SU-DHL-6 (cell line): ENCODE data around the gene ALG5.

Experiments
- H2AFZ ChIP-seq: fragments of 200-600 bp; sonication (generic); 2 replicates; pipeline ENCODE4 v1.6.1; 2014; ENCODE audit warnings: low read depth, mild to moderate bottlenecking, moderate library complexity, mixed read lengths, antibody characterized with exemption, low read length; ENCODE audit not compliant: severe bottlenecking
- H3F3A ChIP-seq: fragments of 200-600 bp; shearing (Covaris generic); 2 replicates; pipeline ENCODE4 v1.6.0; 2016; ENCODE audit warnings: antibody characterized with exemption, mild to moderate bottlenecking; ENCODE audit not compliant: insufficient read depth
- H3K27ac ChIP-seq: fragments of 200-600 bp; sonication (generic); 2 replicates; pipeline ENCODE4 v1.5.1; 2016; ENCODE audit warnings: low read depth, mild to moderate bottlenecking, low read length, moderate library complexity, mixed read lengths
- H3K27me3 ChIP-seq: fragments of 200-600 bp; sonication (generic), shearing (Covaris generic); 2 replicates; pipeline ENCODE4 v1.6.0; 2014; ENCODE audit warnings: mild to moderate bottlenecking, low read length
- H3K36me3 ChIP-seq: fragments of 200-600 bp; sonication (generic); 2 replicates; pipeline ENCODE4 v1.6.1; 2014; ENCODE audit warnings: mild to moderate bottlenecking, low read length, mixed read lengths
- H3K4me2 ChIP-seq: fragments of 300-600, 200-600 bp; shearing (Covaris generic), sonication (generic); 2 replicates; pipeline ENCODE4 v1.6.0; 2014; ENCODE audit warnings: low read length, low read depth, mild to moderate bottlenecking; ENCODE audit not compliant: poor library complexity, severe bottlenecking
- H3K4me3 ChIP-seq: fragments of 200-600 bp; sonication (generic); 2 replicates; pipeline ENCODE4 v1.5.1; 2014; ENCODE audit warnings: antibody characterized with exemption, low read length, mild to moderate bottlenecking, mixed read lengths; ENCODE audit not compliant: insufficient read depth, poor library complexity, severe bottlenecking
- H3K79me2 ChIP-seq: fragments of 200-600 bp; sonication (generic); 2 replicates; pipeline ENCODE4 v1.6.1; 2014; ENCODE audit warnings: mild to moderate bottlenecking, low read length, moderate library complexity; ENCODE audit not compliant: insufficient read depth
- H3K9ac ChIP-seq: fragments of 200-600 bp; sonication (generic); 2 replicates; pipeline ENCODE4 v1.7.0; 2014; ENCODE audit warnings: mild to moderate bottlenecking, low read length
- H3K9me2 ChIP-seq: fragments of 200-600 bp; sonication (generic); replicated peaks from 2 replicates; pipeline ENCODE4 v1.6.1; 2014; ENCODE audit warnings: low read length; ENCODE audit not compliant: insufficient read depth
- H3K9me3 ChIP-seq: fragments of 200-600 bp; sonication (generic); 2 replicates; pipeline ENCODE4 v1.6.1; 2014; ENCODE audit warnings: low read length, mixed read lengths; ENCODE audit not compliant: insufficient read depth
- H4K20me1 ChIP-seq: fragments of 200-600 bp; sonication (generic); 2 replicates; pipeline ENCODE4 v1.6.1; 2014; ENCODE audit warnings: low read depth, mild to moderate bottlenecking, antibody characterized with exemption, low read length, moderate library complexity, mixed read lengths
- CTCF ChIP-seq: fragments of 200-600 bp; sonication (generic); IDR thresholded peaks from one replicate; pipeline ENCODE4 v1.5.1; 2017; ENCODE audit warnings: antibody characterized with exemption, mild to moderate bottlenecking, low read length, moderate library complexity; ENCODE audit not compliant: insufficient read depth, poor library complexity, severe bottlenecking
- EZH2phosphoT487 ChIP-seq: fragments of 200-600 bp; sonication (generic), shearing (Covaris generic); conservative IDR thresholded peaks from 2 replicates; pipeline ENCODE4 v1.6.1; 2018; ENCODE audit warnings: mild to moderate bottlenecking, antibody characterized with exemption, low read length, moderate library complexity, mixed read lengths

The ALG5 gene

GRCh38 chr13:36975172-36975571, 24.0 kb downstream of the ALG5 start:
- Histone ChIP-seq H3K4me2 (no peak overlapping the region), H3K9ac (no peak overlapping the region), H3F3A (peaks cover 12% of the 10 kb centered on the region), H3K9me3 (no peaks in the 10 kb centered on the region), H3K79me2 (peaks cover 6% of the 10 kb centered on the region; the same call in 1 of the 2 replicates), H4K20me1 (peaks cover 7% of the 10 kb centered on the region), H3K36me3 (peaks cover 25% of the 10 kb centered on the region), H3K9me2 (no peaks in the 10 kb centered on the region), H3K27ac (no peak overlapping the region), H3K4me3 (no peak overlapping the region), H3K27me3 (no peaks in the 10 kb centered on the region), H2AFZ (no peak overlapping the region)
- TF ChIP-seq EZH2phosphoT487 (no peak), CTCF (no peak)

GRCh38 chr13:36973621-36974295, 25.4 kb downstream of the ALG5 start:
- no peak overlapping the region for H3K4me2 ChIP-seq
- H4K20me1 ChIP-seq = peaks cover 7% of the 10 kb centered on the region
- H3K4me3 ChIP-seq = no peak overlapping the region
- H3K27me3 ChIP-seq = no peaks in the 10 kb centered on the region
- H3K9me3 ChIP-seq = no peaks in the 10 kb centered on the region
- TF ChIP-seq CTCF (no peak), EZH2phosphoT487 (no peak)
- peaks cover 12% of the 10 kb centered on the region for H3F3A ChIP-seq
- peaks cover 27% of the 10 kb centered on the region for H3K36me3 ChIP-seq
- H3K9ac ChIP-seq = no peak overlapping the region
- no peak overlapping the region for H2AFZ ChIP-seq
- H3K9me2 ChIP-seq = no peaks in the 10 kb centered on the region
- H3K27ac ChIP-seq = no peak overlapping the region
- H3K79me2 ChIP-seq = peaks cover 6% of the 10 kb centered on the region; the same call in 1 of the 2 replicates

GRCh38 chr13:36973009-36973408, 26.1 kb downstream of the ALG5 start:
- Histone ChIP-seq H3K27me3 (no peaks in the 10 kb centered on the region), H2AFZ (no peak overlapping the region), H3K4me3 (no peak overlapping the region), H3K36me3 (peaks cover 33% of the 10 kb centered on the region), H3K9me2 (no peaks in the 10 kb centered on the region), H3K79me2 (peaks cover 6% of the 10 kb centered on the region; the same call in 1 of the 2 replicates), H3K9ac (no peak overlapping the region), H3K4me2 (no peak overlapping the region), H3K9me3 (no peaks in the 10 kb centered on the region), H4K20me1 (peaks cover 7% of the 10 kb centered on the region), H3K27ac (no peak overlapping the region), H3F3A (peaks cover 12% of the 10 kb centered on the region)
- TF ChIP-seq CTCF = no peak
- no peak for TF ChIP-seq EZH2phosphoT487
